CD14-positive monocyte (primary cell): Measurements from ENCODE around the gene FLRT3. TPM values are rescaled to one million over a fixed set of nuclear protein-coding genes. Genes with fewer than 3 reads are reported as not detected.

ENCODE experiments used
- DNase-seq, 3 donors: peaks; one replicate each; pipeline ENCODE4 v3.0.0-alpha.2; 2011 to 2022
- H2AFZ ChIP-seq: 2 replicates; pipeline ENCODE4 v1.6.0; 2012; ENCODE audit warnings: mild to moderate bottlenecking, low read depth, low read length, inconsistent platforms; ENCODE audit not compliant: insufficient read depth, poor library complexity, severe bottlenecking
- H3K27ac ChIP-seq, 2 donors: 1 replicate in 1 of 2; 2 replicates in 1 of 2; pipeline ENCODE4 v1.5.1; 2012 to 2013; ENCODE audit warnings: low read length in 2 of 2, control low read depth in 1 of 2, inconsistent platforms in 1 of 2, low read depth in 1 of 2, mild to moderate bottlenecking in 1 of 2
- H3K27me3 ChIP-seq, 2 donors: one replicate each; pipeline versions ENCODE4 v1.6.0 to v1.6.1; 2011 to 2013; ENCODE audit warnings: low read length in 2 of 2; ENCODE audit not compliant: control insufficient read depth in 2 of 2, insufficient read depth in 2 of 2
- H3K36me3 ChIP-seq, 2 donors: replicated peaks in 1 of 2; 1 replicate in 1 of 2; 2 replicates in 1 of 2; pipeline versions ENCODE4 v1.5.1 to v1.6.1; 2012 to 2013; ENCODE audit warnings: low read length in 2 of 2, control low read depth in 1 of 2, inconsistent platforms in 1 of 2, mild to moderate bottlenecking in 1 of 2; ENCODE audit not compliant: insufficient read depth in 2 of 2, control insufficient read depth in 1 of 2
- H3K4me1 ChIP-seq, 2 donors: 1 replicate in 1 of 2; 2 replicates in 1 of 2; pipeline versions ENCODE4 v1.5.1 to v1.6.1; 2012 to 2013; ENCODE audit warnings: low read length in 2 of 2, control low read depth in 1 of 2, inconsistent platforms in 1 of 2, mild to moderate bottlenecking in 1 of 2, moderate library complexity in 1 of 2; ENCODE audit not compliant: insufficient read depth in 2 of 2, control insufficient read depth in 1 of 2
- H3K4me2 ChIP-seq: replicated peaks from 2 replicates; pipeline ENCODE3; 2012; ENCODE audit warnings: low read length, moderate library complexity, mild to moderate bottlenecking; ENCODE audit not compliant: poor library complexity, severe bottlenecking; ENCODE audit errors: extremely low read depth
- H3K4me3 ChIP-seq, 3 experiments: fragments of 200-600 bp in 1 of 3; sonication (generic) in 1 of 3; replicated peaks in 1 of 3; 1 replicate in 2 of 3; 2 replicates in 1 of 3; pipeline ENCODE4 v1.5.1; 2011 to 2013; ENCODE audit warnings: low read length in 3 of 3, mild to moderate bottlenecking in 3 of 3, control low read depth in 2 of 3, low read depth in 2 of 3, inconsistent platforms in 1 of 3, moderate library complexity in 1 of 3
- H3K79me2 ChIP-seq: 2 replicates; pipeline ENCODE4 v1.6.0; 2012; ENCODE audit warnings: mild to moderate bottlenecking, control low read depth, inconsistent platforms, low read length, moderate library complexity; ENCODE audit not compliant: insufficient read depth
- H3K9ac ChIP-seq: 2 replicates; pipeline ENCODE4 v1.6.0; 2017; ENCODE audit warnings: low read length, mild to moderate bottlenecking; ENCODE audit not compliant: insufficient read depth, poor library complexity, severe bottlenecking
- H3K9me3 ChIP-seq, 2 donors: replicated peaks in 1 of 2; 1 replicate in 1 of 2; 2 replicates in 1 of 2; pipeline versions ENCODE4 v1.5.1 to v1.6.1; 2012 to 2013; ENCODE audit warnings: low read length in 2 of 2, control low read depth in 1 of 2; ENCODE audit not compliant: control insufficient read depth in 1 of 2, insufficient read depth in 1 of 2
- H4K20me1 ChIP-seq: 2 replicates; pipeline ENCODE4 v1.6.0; 2012; ENCODE audit warnings: mild to moderate bottlenecking, low read length, control low read depth, moderate library complexity; ENCODE audit not compliant: insufficient read depth
- H3K27ac Mint-ChIP-seq, 7 donors: one replicate each; pipeline ENCODE4 v1.8.0; 2020; ENCODE audit warnings: mild to moderate bottlenecking in 7 of 7, mixed read lengths in 7 of 7, moderate library complexity in 6 of 7, inconsistent platforms in 2 of 7
- H3K27me3 Mint-ChIP-seq, 3 donors: one replicate each; pipeline ENCODE4 v1.8.0; 2021 to 2022; ENCODE audit warnings: low read depth in 3 of 3, mild to moderate bottlenecking in 3 of 3, mixed read lengths in 3 of 3, moderate library complexity in 3 of 3, inconsistent platforms in 1 of 3
- H3K36me3 Mint-ChIP-seq, 2 donors: one replicate each; pipeline ENCODE4 v1.8.0; 2020; ENCODE audit warnings: mixed read lengths in 2 of 2, inconsistent platforms in 1 of 2, mild to moderate bottlenecking in 1 of 2
- H3K4me1 Mint-ChIP-seq: one replicate; pipeline ENCODE4 v1.8.0; 2020; ENCODE audit warnings: mild to moderate bottlenecking, mixed read lengths
- H3K4me3 Mint-ChIP-seq, 2 donors: one replicate each; pipeline ENCODE4 v1.8.0; 2020; ENCODE audit warnings: mild to moderate bottlenecking in 2 of 2, mixed read lengths in 2 of 2, moderate library complexity in 1 of 2
- H3K9me3 Mint-ChIP-seq, 7 donors: one replicate each; pipeline ENCODE4 v1.8.0; 2020 to 2022; ENCODE audit warnings: mixed read lengths in 7 of 7, mild to moderate bottlenecking in 6 of 7, moderate library complexity in 6 of 7, inconsistent platforms in 2 of 7
- WGBS: methylation state at CpG from one replicate; pipeline ENCODE4 v1.1.5; 2013; ENCODE audit warnings: missing lambda C conversion rate; ENCODE audit not compliant: insufficient coverage; 5-methylcytosine and 5-hydroxymethylcytosine counted together
- intact Hi-C, 2 donors: fragments of 100-400 bp; cut with micrococcal nuclease; formaldehyde crosslinking; loops; one replicate each; pipeline versions ENCODE4 v1.15.0 to v1.15.1; 2023
- polyA plus RNA-seq, 3 donors: library from polyadenylated mRNA; depleted of rRNA in 1 of 3; unstranded in 2 of 3; stranded (reverse) in 1 of 3; fragments of 300-500 nt in 2 of 3; fragments of >200 nt in 1 of 3; fragmentation: Illumina TruSeq in 2 of 3; gene quantifications; 1 replicate in 2 of 3; 2 replicates in 1 of 3; pipeline ENCODE4 v1.2.3, GENCODE V29; 2012 to 2021
- TF ChIP-seq, protein P1 (sequence below): fragments of 200-600 bp; IDR thresholded peaks from one replicate; pipeline ENCODE4 v1.8.0; 2022; ENCODE audit warnings: antibody characterized with exemption, mild to moderate bottlenecking

Gene FLRT3
- polyA plus RNA-seq, 3 donors = not detected

DNA sequence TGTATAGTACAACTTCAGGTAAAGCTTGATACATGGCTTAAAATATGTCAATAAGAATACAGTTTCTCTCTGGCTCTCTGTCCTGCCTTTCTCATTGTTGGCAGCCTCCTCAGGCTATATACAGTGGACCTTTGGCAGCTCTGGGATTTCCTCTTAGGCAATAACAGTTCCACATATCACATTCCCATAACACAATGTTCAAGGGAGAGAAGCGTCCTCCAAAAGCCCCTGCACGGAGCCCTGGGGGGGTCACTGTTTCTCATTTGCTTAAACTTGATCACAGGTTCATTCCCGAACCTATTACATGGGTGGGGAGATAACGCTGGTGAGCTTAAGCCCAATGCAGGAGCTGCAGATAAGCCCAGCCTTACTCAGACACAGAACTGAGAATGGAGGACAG lies 4.4 kb upstream of the FLRT3 start:
- no peak overlapping the region for H3K9ac ChIP-seq
- intact Hi-C loops = no loop called here
- H3K36me3 Mint-ChIP-seq = no peaks in the 10 kb centered on the region
- no peak for DNase-seq
- no CpG with 5 or more reads among the region's 4 CpGs for WGBS
- no peaks in the 10 kb centered on the region for H3K4me1 Mint-ChIP-seq
- H3K27me3 ChIP-seq = no peaks in the 10 kb centered on the region
- TF ChIP-seq, protein P1, sequence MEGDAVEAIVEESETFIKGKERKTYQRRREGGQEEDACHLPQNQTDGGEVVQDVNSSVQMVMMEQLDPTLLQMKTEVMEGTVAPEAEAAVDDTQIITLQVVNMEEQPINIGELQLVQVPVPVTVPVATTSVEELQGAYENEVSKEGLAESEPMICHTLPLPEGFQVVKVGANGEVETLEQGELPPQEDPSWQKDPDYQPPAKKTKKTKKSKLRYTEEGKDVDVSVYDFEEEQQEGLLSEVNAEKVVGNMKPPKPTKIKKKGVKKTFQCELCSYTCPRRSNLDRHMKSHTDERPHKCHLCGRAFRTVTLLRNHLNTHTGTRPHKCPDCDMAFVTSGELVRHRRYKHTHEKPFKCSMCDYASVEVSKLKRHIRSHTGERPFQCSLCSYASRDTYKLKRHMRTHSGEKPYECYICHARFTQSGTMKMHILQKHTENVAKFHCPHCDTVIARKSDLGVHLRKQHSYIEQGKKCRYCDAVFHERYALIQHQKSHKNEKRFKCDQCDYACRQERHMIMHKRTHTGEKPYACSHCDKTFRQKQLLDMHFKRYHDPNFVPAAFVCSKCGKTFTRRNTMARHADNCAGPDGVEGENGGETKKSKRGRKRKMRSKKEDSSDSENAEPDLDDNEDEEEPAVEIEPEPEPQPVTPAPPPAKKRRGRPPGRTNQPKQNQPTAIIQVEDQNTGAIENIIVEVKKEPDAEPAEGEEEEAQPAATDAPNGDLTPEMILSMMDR = no peak
- H3K4me3 Mint-ChIP-seq = no peak overlapping the region
- H3K9me3 ChIP-seq = no peaks in the 10 kb centered on the region
- H3K36me3 ChIP-seq = no peaks in the 10 kb centered on the region
- no peak overlapping the region for H3K4me3 ChIP-seq
- H3K4me1 ChIP-seq = no peaks in the 10 kb centered on the region
- no peak overlapping the region for H3K27ac Mint-ChIP-seq
- H3K9me3 Mint-ChIP-seq = peaks cover 0 to 1% (median 0%) of the 10 kb centered on the region in 7 donors
- no peak overlapping the region for H3K4me2 ChIP-seq
- no peak overlapping the region for H2AFZ ChIP-seq
- H4K20me1 ChIP-seq = no peaks in the 10 kb centered on the region
- H3K27me3 Mint-ChIP-seq = no peaks in the 10 kb centered on the region
- no peak overlapping the region for H3K27ac ChIP-seq
- no peaks in the 10 kb centered on the region for H3K79me2 ChIP-seq

- no peaks in the 10 kb centered on the region for H3K79me2 ChIP-seq
- H3K4me3 ChIP-seq = no peak overlapping the region
- H3K36me3 ChIP-seq = no peaks in the 10 kb centered on the region
- H4K20me1 ChIP-seq = no peaks in the 10 kb centered on the region
- Mint-ChIP-seq H3K27ac (no peak overlapping the region), H3K4me3 (no peak overlapping the region), H3K36me3 (no peaks in the 10 kb centered on the region), H3K4me1 (no peaks in the 10 kb centered on the region), H3K27me3 (peaks cover 0 to 2% (median 0%) of the 10 kb centered on the region in 3 donors), H3K9me3 (no peaks in the 10 kb centered on the region)
- intact Hi-C loops = no loop called here
- no peak overlapping the region for H3K4me2 ChIP-seq
- no peaks in the 10 kb centered on the region for H3K27me3 ChIP-seq
- WGBS = no CpG with 5 or more reads among the region's 4 CpGs
- no peak overlapping the region for H3K9ac ChIP-seq
- H3K9me3 ChIP-seq = no peaks in the 10 kb centered on the region
- no peak overlapping the region for H3K27ac ChIP-seq
- no peaks in the 10 kb centered on the region for H3K4me1 ChIP-seq
- H2AFZ ChIP-seq = no peak overlapping the region
- no peak for DNase-seq
- TF ChIP-seq, protein P1 = no peak
Measured at GRCh38 chr20:14336686-14337085, 726 bp downstream of the FLRT3 start.
